ENCODE measurements around the gene PKIB. TPM values are rescaled to one million over a fixed set of nuclear protein-coding genes. Genes with fewer than 3 reads are reported as not detected.
"Not testable (repeated sequence)": the region's sequence is repeated elsewhere in the genome, so short reads cannot be mapped to it uniquely, and the experiment has no call there.

PKIB gene
- total and polyA plus RNA-seq, 8 donors: 1.2 to 2.7 (median 2.2) TPM

DNA sequence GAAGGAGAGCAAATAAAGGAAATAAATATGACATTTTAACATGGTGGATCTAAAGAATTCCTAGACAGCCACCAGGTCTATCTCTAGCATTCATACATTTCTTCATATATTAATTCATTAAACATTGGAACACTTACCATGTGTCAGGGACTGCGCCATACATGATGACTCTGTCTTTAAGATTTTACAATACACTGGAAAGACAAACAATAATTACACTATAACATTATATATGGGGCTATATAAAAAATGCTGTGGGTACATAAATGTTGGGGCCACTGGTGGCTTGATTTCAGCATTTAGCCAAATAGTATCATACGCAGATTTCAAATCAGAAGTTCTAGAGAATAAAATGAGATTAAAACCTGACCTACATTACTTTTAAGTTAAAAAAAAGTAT, 33.3 kb upstream of the PKIB start:
- ATAC-seq (no peak), DNase-seq (no peak)
- intact Hi-C loops (cut with DNase I): no loop called here
- TF ChIP-seq CTCF (IDR thresholded peaks at IDR 0.05): no peak
- peaks cover 0 to 11% of the 10 kb centered on the region in 2 donors for H3K9me3 ChIP-seq
- no peak overlapping the region for H3K27ac ChIP-seq
- H3K4me1 ChIP-seq: no peaks in the 10 kb centered on the region
- H3K36me3 ChIP-seq: no peaks in the 10 kb centered on the region
- H3K27me3 ChIP-seq: no peaks in the 10 kb centered on the region
- H3K4me3 ChIP-seq: no peak overlapping the region

GRCh38 chr6:122578961-122579360, 31.2 kb upstream of the PKIB start:
- intact Hi-C loops (cut with DNase I): no loop called here
- Histone ChIP-seq H3K36me3 (no peaks in the 10 kb centered on the region), H3K27ac (no peak overlapping the region), H3K4me3 (no peak overlapping the region), H3K9me3 (peaks cover 0 to 11% of the 10 kb centered on the region in 2 donors), H3K4me1 (no peaks in the 10 kb centered on the region), H3K27me3 (no peaks in the 10 kb centered on the region)
- no peak for DNase-seq
- TF ChIP-seq CTCF (IDR thresholded peaks at IDR 0.05): no peak
- no peak for ATAC-seq

DNA sequence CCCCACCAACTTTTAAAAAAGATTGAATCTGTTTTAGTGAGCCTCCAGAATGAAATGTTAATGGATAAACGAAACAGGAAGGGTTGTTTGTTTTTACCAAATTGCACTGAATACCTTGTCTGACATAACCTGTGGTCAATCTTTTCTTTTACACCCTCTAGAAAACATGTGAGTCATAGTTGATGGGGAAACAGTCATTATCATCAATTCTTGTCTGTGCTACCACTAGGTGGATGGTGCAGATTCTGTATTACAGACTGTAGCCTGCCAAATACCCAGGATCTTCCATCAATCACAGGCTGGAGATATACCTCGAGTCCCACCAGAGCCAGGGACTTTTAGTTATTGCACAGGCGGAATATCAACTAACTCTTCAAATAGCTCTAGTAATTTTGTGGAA, 29.5 kb upstream of the PKIB start:
- Histone ChIP-seq H3K4me1 (no peaks in the 10 kb centered on the region), H3K36me3 (no peaks in the 10 kb centered on the region), H3K4me3 (no peak overlapping the region), H3K27me3 (no peaks in the 10 kb centered on the region), H3K9me3 (peaks cover 0 to 3% of the 10 kb centered on the region in 2 donors), H3K27ac (no peak overlapping the region)
- no peak for ATAC-seq
- DNase-seq: no peak
- no peak for TF ChIP-seq CTCF (IDR thresholded peaks at IDR 0.05)
- intact Hi-C loops (cut with DNase I): no loop called here

DNA sequence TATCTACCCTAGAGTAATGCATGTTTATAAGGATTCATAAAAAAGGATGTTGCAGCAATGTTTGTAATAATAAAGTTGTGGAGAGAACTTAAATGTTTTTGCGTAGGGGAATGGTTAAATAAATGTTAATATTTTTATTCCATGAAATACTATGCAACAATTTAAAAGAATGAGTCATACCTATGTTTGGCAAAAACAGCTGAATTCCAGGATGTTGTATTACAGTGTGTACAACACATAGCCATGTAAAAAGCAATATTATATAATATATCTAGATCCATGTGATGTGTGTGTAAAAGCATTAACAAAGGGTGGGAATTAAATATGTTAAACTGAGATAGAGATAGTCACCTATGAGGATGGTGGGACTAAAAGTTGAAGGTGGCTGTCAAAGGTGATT, 21.1 kb upstream of the PKIB start:
- H3K36me3 ChIP-seq: no peaks in the 10 kb centered on the region
- TF ChIP-seq CTCF (IDR thresholded peaks at IDR 0.05): no peak
- intact Hi-C loops (cut with DNase I): no loop called here
- ATAC-seq: no peak
- no peak overlapping the region for H3K4me3 ChIP-seq
- no peaks in the 10 kb centered on the region for H3K27me3 ChIP-seq
- DNase-seq: no peak
- H3K27ac ChIP-seq: no peak overlapping the region
- no peaks in the 10 kb centered on the region for H3K4me1 ChIP-seq
- no peaks in the 10 kb centered on the region for H3K9me3 ChIP-seq

DNA sequence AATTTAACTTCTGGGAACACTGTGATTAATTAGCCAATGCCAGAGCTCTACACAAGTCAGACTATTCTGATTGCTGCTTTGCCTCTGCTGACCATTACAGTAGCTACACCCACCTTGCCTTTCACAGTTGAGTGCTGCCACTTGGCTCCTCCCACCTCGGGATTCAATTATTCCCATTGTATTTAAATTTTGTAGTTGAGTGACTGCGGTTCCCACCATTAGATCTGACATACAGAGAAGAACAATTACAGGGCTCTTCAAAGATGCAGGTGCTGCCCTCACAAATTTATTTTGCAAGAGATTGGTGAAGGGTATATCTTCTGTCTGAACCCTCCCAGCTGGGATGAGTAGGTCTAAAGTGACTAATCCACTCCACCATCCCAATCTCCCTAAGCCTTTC, 11.9 kb upstream of the PKIB start:
- intact Hi-C loops (cut with DNase I); ATAC-seq; H3K27me3 ChIP-seq; H3K36me3 ChIP-seq; H3K4me3 ChIP-seq; H3K27ac ChIP-seq; H3K4me1 ChIP-seq; DNase-seq: not testable (repeated sequence)
- H3K9me3 ChIP-seq: peaks cover 0 to 20% of the 10 kb centered on the region in 2 donors

DNA sequence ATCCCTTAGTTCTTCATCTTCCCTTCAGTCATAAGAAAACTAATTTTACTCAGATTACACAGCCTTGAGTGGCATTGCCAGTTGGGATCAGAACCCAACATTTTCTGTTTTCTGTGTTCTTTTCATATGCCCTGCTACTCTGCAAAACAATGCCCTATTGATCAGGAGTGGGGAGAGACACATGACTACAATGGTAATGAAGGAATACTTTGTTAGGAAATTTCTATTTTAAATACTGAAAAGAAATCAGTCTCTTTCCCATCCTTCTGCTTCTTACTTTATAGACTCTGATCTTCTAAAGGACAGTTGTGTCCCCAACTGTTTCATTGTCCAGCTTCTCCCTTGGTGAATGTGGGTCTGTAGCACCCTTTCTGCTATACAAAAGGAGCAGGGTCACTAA, 5.5 kb upstream of the PKIB start:
- intact Hi-C loops (cut with DNase I): no loop called here
- Histone ChIP-seq H3K27me3 (peaks cover 0 to 10% of the 10 kb centered on the region in 2 donors), H3K27ac (no peak overlapping the region), H3K9me3 (no peaks in the 10 kb centered on the region), H3K4me3 (no peak overlapping the region), H3K36me3 (no peaks in the 10 kb centered on the region), H3K4me1 (no peaks in the 10 kb centered on the region)
- DNase-seq (no peak), ATAC-seq (no peak)
- TF ChIP-seq CTCF (IDR thresholded peaks at IDR 0.05): no peak

Data from left lung (tissue), 10 donors.